NCI-H1092 (cell line): ENCODE data around the gene AP2B1.
"Not testable (repeated sequence)": the region's sequence is repeated elsewhere in the genome, so short reads cannot be mapped to it uniquely, and the experiment has no call there.

Experiments used
- DNase-seq: peaks from one replicate; lab custom pipeline; 2025; lab: John Stamatoyannopoulos, UW

The AP2B1 gene

DNA sequence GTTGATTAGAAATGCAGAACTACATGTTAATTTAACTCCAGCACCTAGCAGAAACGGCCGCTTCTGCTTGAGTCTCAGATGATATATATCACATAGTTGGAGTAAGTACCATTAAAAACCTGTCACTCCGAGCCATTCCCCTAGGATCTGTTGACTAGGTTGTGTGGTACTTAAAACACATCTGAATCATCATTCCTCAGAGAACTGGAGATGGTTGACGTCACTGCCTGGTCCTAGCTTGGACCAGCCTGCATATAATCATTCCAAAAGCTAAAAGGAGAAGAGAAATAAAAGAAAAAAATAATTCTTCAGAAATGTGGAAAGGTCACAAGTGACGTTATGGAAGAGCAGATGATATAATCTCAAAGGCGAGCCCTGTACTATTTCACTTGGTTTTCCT is 113.0 kb downstream of the AP2B1 start:
- no peak for DNase-seq

DNA sequence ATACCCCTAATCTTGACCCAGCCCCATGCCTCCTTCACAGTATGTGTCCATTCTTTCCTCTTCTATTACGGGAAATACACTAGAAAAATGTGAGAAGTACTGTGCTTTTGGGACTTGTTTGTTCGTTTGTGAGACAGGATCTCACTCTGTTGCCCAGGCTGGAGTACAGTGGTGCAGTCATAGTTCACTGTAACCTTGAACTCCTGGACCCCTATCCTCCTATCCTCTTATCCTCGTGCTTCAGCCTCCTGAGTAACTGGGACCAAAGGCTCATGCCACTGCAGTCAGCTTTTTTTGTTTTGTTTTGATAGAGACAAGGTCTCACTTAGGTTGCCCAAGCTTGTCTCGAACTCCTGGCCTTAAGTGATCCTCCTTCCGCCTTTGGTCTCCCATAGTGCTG is 114.4 kb downstream of the AP2B1 start:
- DNase-seq = no peak

DNA sequence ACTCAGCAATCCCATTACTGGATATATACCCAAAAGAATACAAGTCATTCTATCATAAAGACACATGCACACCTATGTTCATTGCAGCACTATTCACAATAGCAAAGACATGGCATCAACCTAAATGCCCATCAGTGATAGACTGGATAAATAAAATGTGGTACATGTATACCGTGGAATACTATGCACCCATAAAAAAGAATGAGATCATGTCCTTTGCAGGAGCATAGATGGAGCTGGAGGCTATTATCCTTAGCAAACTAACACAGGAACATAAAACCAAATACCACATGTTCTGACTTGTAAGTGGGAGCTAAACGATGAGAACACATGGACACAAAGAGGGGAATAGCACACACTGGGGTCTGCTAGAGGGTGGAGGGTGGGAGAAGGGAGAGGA is 116.2 kb downstream of the AP2B1 start:
- DNase-seq = not testable (repeated sequence)

DNA sequence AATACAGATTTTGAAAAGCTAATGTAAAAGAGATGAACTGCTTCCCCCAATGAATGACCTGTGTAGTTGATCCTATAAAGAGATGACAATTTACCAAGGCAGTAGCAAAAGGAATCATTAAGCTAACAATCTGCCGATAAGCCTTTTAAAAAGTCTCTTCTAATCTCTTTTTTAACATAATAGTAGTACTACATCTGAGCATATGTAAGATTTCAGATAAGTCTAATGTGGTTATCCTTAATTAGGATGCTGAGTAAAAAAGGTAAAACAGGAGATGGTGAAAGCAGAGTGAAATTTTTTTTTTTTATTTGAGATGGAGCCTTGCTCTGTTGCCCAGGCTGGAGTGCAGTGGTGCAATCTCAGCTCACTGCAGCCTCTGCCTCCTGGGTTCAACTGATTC is 118.1 kb downstream of the AP2B1 start:
- no peak for DNase-seq

DNA sequence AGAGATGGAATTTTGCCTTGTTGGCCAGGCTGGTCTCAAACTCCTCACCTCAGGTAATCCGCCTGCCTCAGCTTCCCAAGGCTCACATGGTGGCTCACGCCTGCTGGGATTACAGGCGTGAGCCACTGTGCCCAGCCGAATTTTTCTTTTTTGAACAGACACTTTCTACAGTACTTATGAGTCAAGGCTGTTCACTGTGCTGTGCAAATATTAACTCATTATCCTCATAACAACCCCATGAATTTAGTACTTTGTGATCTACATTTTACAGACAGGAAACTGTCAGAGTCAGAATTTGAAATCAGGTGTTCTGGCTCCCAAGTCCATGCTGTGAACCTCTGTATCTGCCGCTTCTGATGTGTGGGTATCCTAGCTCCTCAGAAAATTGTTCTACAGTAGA is 118.6 kb downstream of the AP2B1 start:
- no peak for DNase-seq

DNA sequence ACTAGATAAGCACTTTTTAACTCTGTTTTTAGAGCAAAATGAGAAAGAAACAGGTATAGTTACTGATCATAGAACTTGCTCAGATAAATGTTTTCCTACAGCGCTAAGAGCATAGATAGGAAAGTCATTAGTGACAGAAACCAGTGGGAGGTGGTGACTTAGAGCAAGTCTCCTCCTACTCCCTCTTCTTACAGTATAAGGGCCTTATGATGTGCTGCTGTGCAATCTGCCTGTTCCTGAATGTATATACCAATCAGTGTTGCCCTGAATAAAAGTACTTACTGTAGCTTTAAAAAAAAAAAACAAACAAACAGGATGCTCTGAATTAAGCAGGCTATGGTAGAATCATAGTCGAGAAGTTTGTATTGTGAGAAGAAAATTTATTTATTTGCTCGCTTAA is 121.0 kb downstream of the AP2B1 start:
- no peak for DNase-seq

DNA sequence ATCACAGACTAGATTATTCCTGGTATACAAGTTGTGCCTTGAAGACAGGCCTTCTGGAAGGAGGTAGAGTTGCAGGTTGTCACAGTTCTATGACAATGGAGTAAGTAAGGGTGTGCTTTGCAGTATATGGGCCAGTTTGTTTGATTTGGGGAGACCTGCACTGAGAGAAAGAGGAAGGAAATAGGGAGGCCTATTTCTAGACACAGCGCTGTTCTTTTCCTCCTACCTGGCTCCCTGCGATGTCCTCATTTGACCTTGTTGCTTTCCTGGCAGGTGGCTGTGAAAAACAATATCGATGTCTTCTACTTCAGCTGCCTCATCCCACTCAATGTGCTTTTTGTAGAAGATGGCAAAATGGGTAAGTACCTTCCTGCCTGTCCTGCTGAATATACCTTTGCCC is 121.8 kb downstream of the AP2B1 start:
- DNase-seq = no peak

DNA sequence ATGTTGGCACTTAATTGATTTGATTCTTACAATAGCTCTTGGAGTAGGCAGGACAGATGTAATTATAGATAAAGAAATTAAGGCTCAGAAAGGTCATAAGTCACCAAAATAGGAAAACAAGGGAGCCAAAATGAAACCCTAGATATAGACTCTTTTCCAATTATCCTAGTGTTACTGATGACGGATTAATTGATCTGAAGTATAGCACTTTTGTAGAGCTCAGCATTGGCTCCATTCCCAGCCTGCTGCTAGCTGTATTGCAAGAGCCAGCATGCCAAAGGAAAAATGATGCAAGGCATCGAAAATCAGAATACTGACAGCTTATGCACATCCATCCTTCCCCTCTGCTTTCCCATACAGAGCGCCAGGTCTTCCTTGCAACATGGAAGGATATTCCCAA is 122.8 kb downstream of the AP2B1 start:
- peak; percentile 15 for DNase-seq

DNA sequence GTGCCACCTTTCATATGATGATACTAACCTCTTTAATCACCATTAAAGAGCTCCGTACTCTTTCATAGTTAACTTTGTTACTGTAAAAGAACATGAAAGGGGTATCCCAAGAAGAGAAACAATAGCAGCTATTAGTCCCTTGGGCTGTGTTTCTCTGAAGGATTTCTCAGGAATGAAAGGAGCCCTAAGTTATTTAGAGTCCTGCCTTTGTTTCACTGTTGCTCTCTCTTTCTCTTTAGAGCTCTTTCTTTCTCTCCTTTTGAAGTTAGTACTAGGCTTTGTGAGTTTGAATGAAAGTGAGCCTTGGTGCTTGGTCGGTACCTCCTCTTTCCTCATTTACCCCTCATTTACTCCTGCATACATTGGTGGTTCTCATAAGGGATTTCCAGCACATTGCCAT is 123.8 kb downstream of the AP2B1 start:
- DNase-seq = no peak

DNA sequence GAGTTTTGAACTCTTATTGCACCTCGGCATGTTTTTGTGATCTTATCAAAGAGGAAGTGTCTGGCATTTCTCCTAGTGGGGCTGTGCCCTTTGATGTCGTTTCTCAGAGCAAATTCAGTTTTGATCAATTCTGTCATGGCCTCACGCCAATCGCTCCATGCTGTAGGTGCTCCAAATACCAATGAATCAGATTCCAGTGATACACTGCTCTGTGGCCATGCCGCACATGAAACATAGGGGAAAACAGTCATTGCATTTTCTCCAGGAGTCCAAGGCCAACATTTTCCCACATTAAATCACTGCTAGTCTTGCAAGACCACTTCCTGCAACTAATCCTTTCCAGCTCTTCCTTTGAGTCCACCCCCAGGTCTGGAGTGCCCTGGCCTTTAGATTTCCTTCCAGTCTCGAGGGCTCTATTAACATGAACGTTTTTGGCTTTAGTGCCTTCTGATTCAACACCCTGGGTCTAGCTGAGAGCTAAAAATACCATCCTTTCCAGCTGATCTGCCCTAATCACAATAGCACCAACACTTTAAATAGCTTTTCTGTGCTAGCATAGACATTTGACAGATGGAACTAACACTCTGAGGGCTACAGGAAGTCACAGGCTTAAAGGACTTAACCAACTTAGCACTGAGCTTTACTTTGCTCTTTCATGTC is 126.1 kb downstream of the AP2B1 start:
- DNase-seq = no peak

DNA sequence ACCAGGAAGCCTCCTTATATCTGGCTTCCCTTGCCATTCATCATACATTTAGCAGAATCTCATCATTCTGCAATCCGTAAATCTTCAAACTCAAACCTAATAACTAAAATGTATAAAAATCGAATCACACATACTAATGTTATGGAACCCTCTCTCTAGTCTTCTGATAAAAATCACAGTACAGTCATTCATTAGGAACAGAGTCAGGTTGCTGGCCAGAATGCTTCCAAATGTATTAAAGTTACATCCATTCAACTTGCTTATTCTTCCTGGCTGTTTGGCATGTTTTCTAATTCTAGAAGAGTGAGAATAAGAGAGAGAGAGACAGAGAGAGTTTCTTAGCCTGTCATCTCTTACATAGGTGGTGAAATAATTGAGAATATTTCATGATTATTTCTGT is 127.9 kb downstream of the AP2B1 start:
- no peak for DNase-seq

DNA sequence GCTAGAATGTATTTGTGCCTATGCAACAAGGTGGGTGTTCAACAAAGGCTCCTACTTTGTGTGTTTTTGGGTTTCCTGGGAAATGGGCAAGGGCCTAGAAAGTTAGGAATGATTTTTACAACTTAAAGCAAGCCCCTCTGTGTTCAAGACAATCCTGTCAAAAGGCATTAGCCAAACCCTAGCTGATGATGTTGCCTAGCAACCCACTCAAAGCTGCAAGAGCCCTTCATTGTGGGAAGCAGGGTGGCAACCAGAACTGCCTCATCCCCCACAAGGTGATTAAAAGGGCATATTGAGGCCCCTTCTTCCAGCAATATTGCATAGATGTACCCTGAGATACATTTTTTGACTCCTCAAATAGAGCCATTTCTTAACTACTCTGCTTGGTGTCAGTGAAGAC is 128.3 kb downstream of the AP2B1 start:
- no peak for DNase-seq

DNA sequence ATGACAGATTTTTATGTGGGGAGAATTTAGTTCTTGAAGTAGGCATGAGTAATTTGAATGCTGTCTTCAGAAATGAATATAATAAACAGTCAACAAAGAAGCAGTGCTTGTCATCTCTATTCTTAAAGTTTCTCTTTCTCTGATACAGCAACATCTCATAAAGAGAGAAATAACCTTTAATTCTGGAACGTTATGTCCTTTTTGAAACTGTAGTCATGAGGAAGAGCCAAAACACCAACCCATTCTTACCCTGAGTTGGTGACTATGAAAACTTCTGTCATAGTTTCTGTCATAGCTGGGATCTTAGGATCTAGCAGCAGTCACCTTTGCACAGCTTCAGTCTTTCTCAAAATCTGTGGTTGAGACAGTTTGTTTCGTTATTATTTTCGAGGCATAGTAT is 129.1 kb downstream of the AP2B1 start:
- DNase-seq = no peak

DNA sequence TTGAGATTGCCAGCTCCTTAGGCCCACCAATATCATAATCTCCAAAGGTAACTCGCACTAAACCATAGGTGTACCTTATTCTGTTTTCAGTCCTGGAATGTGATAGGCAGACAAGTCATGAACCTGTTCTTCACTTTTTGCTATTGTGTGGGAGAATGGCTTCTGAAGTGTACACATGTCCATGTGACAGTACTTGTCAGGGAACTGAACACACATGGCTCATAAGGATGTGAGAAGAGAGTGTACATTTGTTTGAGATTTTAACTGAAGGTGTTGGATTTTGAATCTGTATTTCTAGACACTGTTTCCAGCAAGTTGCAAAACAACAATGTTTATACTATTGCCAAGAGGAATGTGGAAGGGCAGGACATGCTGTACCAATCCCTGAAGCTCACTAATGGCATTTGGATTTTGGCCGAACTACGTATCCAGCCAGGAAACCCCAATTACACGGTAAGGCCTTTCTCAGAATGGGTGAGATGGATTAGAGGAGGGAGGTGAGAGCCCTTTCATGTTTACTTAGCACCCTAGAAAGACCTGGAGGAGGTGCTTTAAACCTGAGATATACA is 129.9 kb downstream of the AP2B1 start:
- no peak for DNase-seq

DNA sequence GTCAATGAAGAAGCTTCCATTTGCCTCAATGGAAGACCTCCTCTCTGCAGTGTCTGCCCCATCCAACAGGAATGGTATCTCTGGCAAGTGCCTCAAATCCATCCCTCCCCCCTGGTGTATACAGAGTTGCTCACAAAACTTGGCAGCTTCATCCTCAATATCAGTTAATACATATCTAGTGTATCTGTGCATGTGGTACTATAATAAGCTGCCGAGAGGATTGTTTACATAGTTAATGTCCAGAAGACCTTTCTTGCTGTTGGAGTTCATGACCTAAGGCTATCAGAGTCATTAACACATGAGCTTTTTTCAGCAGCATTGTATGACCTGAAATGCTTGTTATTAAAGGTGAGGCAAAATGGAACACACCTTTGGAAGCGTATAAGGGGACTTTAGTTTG is 130.4 kb downstream of the AP2B1 start:
- no peak for DNase-seq

DNA sequence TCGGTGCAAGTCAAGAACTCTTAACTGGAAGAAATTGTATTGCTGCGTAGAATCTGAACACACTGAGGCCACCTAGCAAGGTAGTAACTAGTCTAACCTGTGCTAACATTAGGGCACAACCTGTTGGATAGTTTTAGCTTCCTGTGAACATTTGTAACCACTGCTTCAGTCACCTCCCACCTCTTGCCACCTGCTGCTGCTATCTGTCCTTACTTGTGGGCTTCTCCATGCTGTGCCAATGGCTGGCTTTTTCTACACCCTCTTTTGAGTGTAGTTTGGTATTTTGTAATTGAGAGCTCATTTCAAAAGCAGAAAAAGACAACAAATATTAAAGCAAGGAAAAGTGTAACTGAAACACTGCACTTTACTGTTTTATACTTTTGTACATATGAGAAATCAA is 136.6 kb downstream of the AP2B1 start:
- DNase-seq = no peak

DNA sequence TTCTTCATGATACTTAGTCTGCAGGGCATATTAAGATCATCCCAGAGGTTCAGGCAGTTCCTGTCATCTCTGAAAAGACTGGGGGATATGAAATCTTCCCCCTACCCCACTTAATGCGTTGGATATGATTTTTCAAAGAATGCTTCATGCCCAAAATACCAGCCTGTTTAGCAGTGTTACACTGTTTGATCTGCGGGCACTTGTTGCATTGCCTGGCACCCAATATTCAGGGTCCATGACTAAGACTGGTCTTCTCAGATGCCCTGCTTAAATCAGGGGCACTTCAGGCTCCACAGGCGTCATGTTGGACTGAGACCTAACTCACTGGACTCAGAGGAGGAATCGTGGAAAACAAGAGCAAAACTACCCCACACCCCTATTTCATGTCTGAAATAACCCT is 137.9 kb downstream of the AP2B1 start:
- DNase-seq = no peak

DNA sequence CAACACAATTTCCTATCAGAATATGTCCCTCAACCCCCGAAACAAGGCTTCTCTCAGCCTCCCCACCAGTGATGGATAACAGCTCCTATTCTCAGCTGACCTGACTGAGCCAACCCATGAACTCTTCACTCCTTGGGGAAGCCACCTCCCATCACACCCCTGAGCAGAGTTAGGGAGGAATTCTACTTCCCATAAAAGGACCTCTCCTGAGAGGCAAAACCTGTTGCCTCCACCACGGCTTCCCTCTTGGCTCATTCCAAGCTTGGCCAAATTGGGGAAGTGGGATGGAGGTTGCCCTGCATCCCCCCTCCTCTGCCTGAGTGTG is 138.6 kb downstream of the AP2B1 start:
- DNase-seq = no peak

DNA sequence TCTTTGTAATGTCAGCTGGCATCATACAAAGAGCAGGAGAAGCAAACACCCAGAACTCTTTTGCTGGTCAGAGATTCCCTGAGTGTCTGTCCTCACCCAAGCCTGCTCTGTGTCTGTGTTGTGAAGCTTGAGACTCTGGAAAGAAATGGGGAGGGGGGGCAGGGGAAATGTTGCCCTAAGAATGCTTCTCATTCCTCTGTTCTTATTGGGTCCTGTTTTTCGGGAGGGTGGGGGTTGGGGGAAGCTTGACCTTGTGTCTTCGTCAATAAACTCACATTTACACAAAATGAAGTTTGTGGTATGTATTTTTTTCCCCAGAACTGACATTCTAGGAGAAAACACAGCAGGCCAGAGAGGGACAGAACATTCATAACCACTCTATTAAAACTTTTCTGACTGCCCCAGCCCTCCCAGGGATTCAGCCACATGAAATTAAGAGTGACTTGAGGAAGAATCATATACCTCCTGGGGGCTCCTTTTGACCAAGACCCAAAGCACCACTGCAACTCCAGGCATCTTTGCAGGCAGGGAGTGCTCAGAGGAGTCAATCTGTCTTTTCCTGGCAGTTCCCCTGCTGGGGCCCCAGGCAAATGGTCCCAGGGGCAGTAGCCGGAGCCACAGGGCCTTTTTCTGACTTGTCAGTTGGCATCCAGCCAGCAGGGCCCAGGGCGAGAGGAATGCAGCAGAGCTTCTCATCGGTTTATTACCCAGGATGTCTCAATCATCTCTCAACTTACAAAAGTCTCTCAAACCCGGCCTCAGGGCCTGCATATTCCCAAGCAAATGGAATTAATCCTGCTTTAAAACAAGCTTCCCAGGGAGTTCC is 139.2 kb downstream of the AP2B1 start:
- no peak for DNase-seq

DNA sequence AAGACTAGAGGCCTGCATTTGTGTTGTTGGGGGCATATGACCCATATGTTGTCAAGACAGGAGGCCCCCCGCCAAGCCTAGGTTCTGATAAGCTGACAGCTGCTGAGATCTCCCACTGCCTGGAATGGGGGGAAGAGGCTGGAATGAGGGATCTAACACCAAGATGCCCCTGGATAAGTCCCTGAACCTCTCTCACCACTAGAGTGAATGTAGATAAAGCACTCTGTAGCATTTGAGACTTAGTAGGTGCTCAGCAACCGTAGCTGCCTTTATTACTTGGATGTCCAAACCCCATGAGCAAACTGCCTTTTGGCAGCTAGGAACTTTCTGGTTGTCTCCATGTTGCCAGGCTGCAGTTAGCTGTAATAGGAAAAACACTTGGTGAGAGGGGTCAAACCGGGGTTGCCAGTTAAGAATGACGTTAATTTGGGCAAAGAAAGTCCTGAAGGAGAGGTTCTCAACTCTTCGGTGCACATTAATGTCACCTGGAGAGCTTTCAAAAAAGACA is 139.9 kb downstream of the AP2B1 start:
- no peak for DNase-seq

DNA sequence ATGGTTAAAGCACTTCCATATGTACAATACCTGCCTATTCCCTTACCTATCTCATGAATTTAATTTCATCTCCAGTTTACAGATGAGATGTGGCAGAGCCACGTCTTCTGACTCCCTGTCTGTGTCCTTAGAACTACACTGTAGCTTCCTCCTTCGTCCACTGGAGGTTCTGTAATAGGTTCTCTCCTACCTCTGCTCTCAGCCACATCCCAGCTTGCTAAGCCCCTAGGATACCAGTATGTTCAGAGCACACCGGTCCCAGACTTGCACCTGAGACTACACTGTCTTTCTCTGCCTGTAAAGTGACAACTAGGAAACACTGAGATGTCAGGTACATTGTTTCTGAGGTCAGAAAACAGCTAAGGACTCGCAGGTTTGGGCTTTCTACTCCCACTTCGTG is 140.5 kb downstream of the AP2B1 start:
- no peak for DNase-seq

DNA sequence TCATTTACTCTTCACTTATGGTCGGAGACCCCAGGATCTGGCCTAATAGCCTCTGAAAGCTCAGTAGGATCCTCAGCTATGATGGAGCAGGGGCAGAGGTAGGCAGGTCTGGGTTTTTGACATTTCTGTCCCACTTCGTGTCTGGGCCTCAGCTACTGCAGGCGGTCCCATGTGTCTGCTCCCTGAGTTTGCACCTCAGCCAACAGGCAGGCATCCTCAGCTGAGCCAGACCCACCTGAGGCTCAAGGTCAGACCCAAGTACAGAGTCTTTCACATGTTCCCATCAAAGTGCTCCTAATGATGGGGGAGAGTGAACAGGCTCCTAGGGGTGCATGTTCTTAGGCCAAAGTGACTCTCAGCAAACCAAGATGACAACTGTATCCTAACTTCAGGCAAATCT is 141.4 kb downstream of the AP2B1 start:
- DNase-seq = no peak

DNA sequence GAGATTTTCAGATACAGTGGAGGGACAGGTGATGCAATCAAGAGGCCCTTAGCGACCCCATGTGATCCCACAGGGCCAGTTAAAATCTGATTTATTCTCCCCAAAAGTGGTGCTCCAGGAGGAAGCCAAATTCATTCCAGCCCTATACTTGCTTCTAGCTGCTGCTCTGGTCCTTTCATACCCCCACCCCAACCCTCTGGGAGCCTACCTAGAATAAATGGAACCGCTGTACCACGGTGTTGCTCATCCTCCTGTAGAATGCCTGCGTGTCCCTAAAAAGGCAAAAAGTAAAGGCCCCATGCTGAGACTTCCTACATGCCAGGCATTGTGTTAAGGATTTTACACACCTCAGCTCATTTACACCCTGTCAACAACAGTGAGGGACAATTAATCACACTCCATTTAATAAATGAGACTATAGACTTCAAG is 142.3 kb downstream of the AP2B1 start:
- no peak for DNase-seq
